Neural progenitor cell (in vitro differentiated cells): ENCODE data around the gene MRPL40. TPM values are rescaled to one million over a fixed set of nuclear protein-coding genes. Genes with fewer than 3 reads are reported as not detected.

Source experiments
- DNase-seq: peaks from one replicate; pipeline ENCODE4 v3.0.0-alpha.2; 2016; ENCODE audit warnings: low spot score
- H2AFZ ChIP-seq: fragments of 200-600 bp; sonication (generic); replicated peaks from 2 replicates; pipeline ENCODE4 v1.6.1; 2016; ENCODE audit warnings: antibody characterized with exemption
- H3F3A ChIP-seq: fragments of 200-600 bp; sonication (generic); 2 replicates; pipeline ENCODE4 v1.6.1; 2016; ENCODE audit warnings: antibody characterized with exemption, low read depth
- H3K27ac ChIP-seq: fragments of 200-600 bp; sonication (generic); 2 replicates; pipeline ENCODE4 v1.5.1; 2016; ENCODE audit warnings: mild to moderate bottlenecking
- H3K27me3 ChIP-seq: fragments of 200-600 bp; sonication (generic); 2 replicates; pipeline ENCODE4 v1.6.1; 2016; ENCODE audit warnings: mild to moderate bottlenecking, moderate library complexity
- H3K36me3 ChIP-seq: fragments of 200-600 bp; sonication (generic); 2 replicates; pipeline ENCODE4 v1.5.1; 2016
- H3K4me1 ChIP-seq: fragments of 200-600 bp; sonication (generic); 2 replicates; pipeline ENCODE4 v1.6.1; 2016; ENCODE audit warnings: mixed run types
- H3K4me2 ChIP-seq: fragments of 200-600 bp; sonication (generic); 2 replicates; pipeline ENCODE4 v1.6.1; 2016
- H3K4me3 ChIP-seq: fragments of 200-600 bp; sonication (generic); 2 replicates; pipeline ENCODE4 v1.5.1; 2016
- H3K79me2 ChIP-seq: fragments of 200-600 bp; sonication (generic); 2 replicates; pipeline ENCODE4 v1.6.1; 2016; ENCODE audit warnings: low read depth
- H3K9ac ChIP-seq: fragments of 200-600 bp; sonication (generic); 2 replicates; pipeline ENCODE4 v1.6.1; 2016
- H3K9me3 ChIP-seq: fragments of 200-600 bp; sonication (generic); 2 replicates; pipeline ENCODE4 v1.5.1; 2016; ENCODE audit warnings: low read depth
- H4K20me1 ChIP-seq: fragments of 200-600 bp; sonication (generic); 2 replicates; pipeline ENCODE4 v1.6.1; 2016; ENCODE audit warnings: low read depth
- H3K27ac Mint-ChIP-seq: 3 replicates; pipeline ENCODE4 v1.8.0; 2021; ENCODE audit warnings: mixed read lengths
- H3K27me3 Mint-ChIP-seq: 2 replicates; pipeline ENCODE4 v1.8.0; 2022; ENCODE audit warnings: low read depth, mild to moderate bottlenecking, inconsistent platforms, moderate library complexity, mixed read lengths; ENCODE audit not compliant: insufficient read depth
- H3K36me3 Mint-ChIP-seq: 3 replicates; pipeline ENCODE4 v1.8.0; 2021; ENCODE audit warnings: mixed read lengths
- H3K4me1 Mint-ChIP-seq: 3 replicates; pipeline ENCODE4 v1.8.0; 2021; ENCODE audit warnings: mixed read lengths
- H3K4me3 Mint-ChIP-seq: 3 replicates; pipeline ENCODE4 v1.8.0; 2021; ENCODE audit warnings: mild to moderate bottlenecking, moderate library complexity, mixed read lengths
- H3K9me3 Mint-ChIP-seq: 3 replicates; pipeline ENCODE4 v1.8.0; 2020; ENCODE audit warnings: mixed read lengths
- EZH2 ChIP-seq: fragments of 200-600 bp; sonication (generic); IDR thresholded peaks from 2 replicates; pipeline ENCODE4 v1.6.1; 2017; ENCODE audit warnings: antibody characterized with exemption, mild to moderate bottlenecking, moderate library complexity
- EZH2phosphoT487 ChIP-seq: fragments of 200-600 bp; sonication (generic); IDR thresholded peaks from 2 replicates; pipeline ENCODE4 v1.6.1; 2017; ENCODE audit warnings: antibody characterized with exemption
- total RNA-seq: library from RNA; depleted of rRNA; stranded (reverse); fragments of >200 nt; gene quantifications from 2 replicates; pipeline ENCODE4 v1.2.3, GENCODE V29; 2015; ENCODE audit warnings: low replicate concordance
- TF ChIP-seq, protein P1 (sequence below): fragments of 200-600 bp; sonication (generic); IDR thresholded peaks from 2 replicates; pipeline ENCODE4 v1.5.1; 2017; ENCODE audit warnings: antibody characterized with exemption, mild to moderate bottlenecking

MRPL40 gene
- total RNA-seq, 1 donor from 2014 or later = 17.0 TPM

- H3K9me3 Mint-ChIP-seq = no peaks in the 10 kb centered on the region
- peaks cover 13% of the 10 kb centered on the region for H3K36me3 Mint-ChIP-seq
- Histone ChIP-seq H2AFZ (no peak overlapping the region), H3K27ac (no peak overlapping the region), H3K4me1 (no peaks in the 10 kb centered on the region), H4K20me1 (peaks cover 14% of the 10 kb centered on the region), H3K9ac (no peak overlapping the region), H3F3A (no peaks in the 10 kb centered on the region), H3K79me2 (no peaks in the 10 kb centered on the region), H3K4me2 (no peak overlapping the region), H3K4me3 (no peak overlapping the region), H3K9me3 (no peaks in the 10 kb centered on the region), H3K36me3 (no peaks in the 10 kb centered on the region), H3K27me3 (no peaks in the 10 kb centered on the region)
- no peak overlapping the region for H3K27ac Mint-ChIP-seq
- no peak for DNase-seq
- no peaks in the 10 kb centered on the region for H3K4me1 Mint-ChIP-seq
- no peak overlapping the region for H3K4me3 Mint-ChIP-seq
- no peaks in the 10 kb centered on the region for H3K27me3 Mint-ChIP-seq
- no peak for TF ChIP-seq EZH2
- TF ChIP-seq, protein P1, sequence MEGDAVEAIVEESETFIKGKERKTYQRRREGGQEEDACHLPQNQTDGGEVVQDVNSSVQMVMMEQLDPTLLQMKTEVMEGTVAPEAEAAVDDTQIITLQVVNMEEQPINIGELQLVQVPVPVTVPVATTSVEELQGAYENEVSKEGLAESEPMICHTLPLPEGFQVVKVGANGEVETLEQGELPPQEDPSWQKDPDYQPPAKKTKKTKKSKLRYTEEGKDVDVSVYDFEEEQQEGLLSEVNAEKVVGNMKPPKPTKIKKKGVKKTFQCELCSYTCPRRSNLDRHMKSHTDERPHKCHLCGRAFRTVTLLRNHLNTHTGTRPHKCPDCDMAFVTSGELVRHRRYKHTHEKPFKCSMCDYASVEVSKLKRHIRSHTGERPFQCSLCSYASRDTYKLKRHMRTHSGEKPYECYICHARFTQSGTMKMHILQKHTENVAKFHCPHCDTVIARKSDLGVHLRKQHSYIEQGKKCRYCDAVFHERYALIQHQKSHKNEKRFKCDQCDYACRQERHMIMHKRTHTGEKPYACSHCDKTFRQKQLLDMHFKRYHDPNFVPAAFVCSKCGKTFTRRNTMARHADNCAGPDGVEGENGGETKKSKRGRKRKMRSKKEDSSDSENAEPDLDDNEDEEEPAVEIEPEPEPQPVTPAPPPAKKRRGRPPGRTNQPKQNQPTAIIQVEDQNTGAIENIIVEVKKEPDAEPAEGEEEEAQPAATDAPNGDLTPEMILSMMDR = no peak
- TF ChIP-seq EZH2phosphoT487 = no peak
These were observed 31.4 kb downstream of the MRPL40 start for GRCh38 chr22:19463491-19464469.

GRCh38 chr22:19464546-19464945 is 32.2 kb downstream of the MRPL40 start:
- H3K36me3 ChIP-seq = no peaks in the 10 kb centered on the region
- H3K27me3 Mint-ChIP-seq = no peaks in the 10 kb centered on the region

DNA sequence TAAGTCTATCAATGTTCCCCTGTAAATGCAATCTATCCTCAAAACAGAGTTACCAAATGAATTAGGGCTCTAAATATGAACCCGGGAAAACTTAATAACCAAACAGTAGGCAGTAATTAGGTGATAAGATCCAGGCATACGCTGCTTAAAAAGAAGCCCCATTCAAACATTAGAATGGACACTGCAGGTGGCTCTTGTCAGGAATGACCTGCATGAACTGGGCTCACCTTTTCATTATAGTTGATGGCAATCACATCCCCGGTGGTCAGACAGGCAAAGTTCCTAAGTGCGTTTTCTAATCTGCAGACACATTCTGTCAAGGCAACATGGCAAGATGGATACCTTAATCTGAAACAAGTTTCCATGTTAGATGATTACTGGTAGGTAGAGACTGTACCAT is 32.6 kb downstream of the MRPL40 start:
- Mint-ChIP-seq H3K36me3 (peaks cover 14% of the 10 kb centered on the region), H3K27me3 (no peaks in the 10 kb centered on the region)
- H3K36me3 ChIP-seq = no peaks in the 10 kb centered on the region

More at GRCh38 chr22:19464546-19464945, 32.2 kb downstream of the MRPL40 start:
- Histone ChIP-seq H4K20me1 (peaks cover 15% of the 10 kb centered on the region), H2AFZ (no peak overlapping the region), H3K27ac (no peak overlapping the region), H3K4me1 (no peaks in the 10 kb centered on the region), H3K4me3 (no peak overlapping the region), H3K79me2 (no peaks in the 10 kb centered on the region), H3K27me3 (no peaks in the 10 kb centered on the region), H3K9ac (no peak overlapping the region), H3K9me3 (no peaks in the 10 kb centered on the region), H3K4me2 (no peak overlapping the region), H3F3A (no peaks in the 10 kb centered on the region)
- Mint-ChIP-seq H3K36me3 (peaks cover 13% of the 10 kb centered on the region), H3K4me3 (no peak overlapping the region), H3K27ac (no peak overlapping the region), H3K9me3 (no peaks in the 10 kb centered on the region), H3K4me1 (no peaks in the 10 kb centered on the region)
- DNase-seq = peak; percentile 13
- TF ChIP-seq, protein P1 = no peak
- no peak for TF ChIP-seq EZH2phosphoT487
- TF ChIP-seq EZH2 = no peak

More for the DNA sequence above, 32.6 kb downstream of the MRPL40 start:
- TF ChIP-seq, protein P1 = no peak
- TF ChIP-seq EZH2phosphoT487 = no peak
- TF ChIP-seq EZH2 = no peak
- no peak overlapping the region for H3K4me3 ChIP-seq
- Mint-ChIP-seq H3K27ac (no peak overlapping the region), H3K4me1 (no peaks in the 10 kb centered on the region), H3K4me3 (no peak overlapping the region), H3K9me3 (no peaks in the 10 kb centered on the region)
- no peaks in the 10 kb centered on the region for H3K9me3 ChIP-seq
- no peak overlapping the region for H3K27ac ChIP-seq
- no peak for DNase-seq
- H3F3A ChIP-seq = no peaks in the 10 kb centered on the region
- no peak overlapping the region for H3K4me2 ChIP-seq
- no peaks in the 10 kb centered on the region for H3K27me3 ChIP-seq
- no peaks in the 10 kb centered on the region for H3K4me1 ChIP-seq
- H3K79me2 ChIP-seq = no peaks in the 10 kb centered on the region
- H3K9ac ChIP-seq = peak overlapping the region; percentile 14
- H4K20me1 ChIP-seq = peaks cover 15% of the 10 kb centered on the region
- H2AFZ ChIP-seq = no peak overlapping the region
